ENCODE measurements around the gene SMOC1. TPM values are rescaled to one million over a fixed set of nuclear protein-coding genes. Genes with fewer than 3 reads are reported as not detected.

The SMOC1 gene
- total RNA-seq, 3 donors from 2014 or later, result 2.9 to 32.6 (median 5.7) TPM

- Histone ChIP-seq H3K4me3 (no peak overlapping the region), H3K36me3 (no peaks in the 10 kb centered on the region), H3K27me3 (no peaks in the 10 kb centered on the region), H3K27ac (no peak overlapping the region), H3K4me1 (no peaks in the 10 kb centered on the region), H3K9me3 (no peaks in the 10 kb centered on the region)
- TF ChIP-seq, protein P1, sequence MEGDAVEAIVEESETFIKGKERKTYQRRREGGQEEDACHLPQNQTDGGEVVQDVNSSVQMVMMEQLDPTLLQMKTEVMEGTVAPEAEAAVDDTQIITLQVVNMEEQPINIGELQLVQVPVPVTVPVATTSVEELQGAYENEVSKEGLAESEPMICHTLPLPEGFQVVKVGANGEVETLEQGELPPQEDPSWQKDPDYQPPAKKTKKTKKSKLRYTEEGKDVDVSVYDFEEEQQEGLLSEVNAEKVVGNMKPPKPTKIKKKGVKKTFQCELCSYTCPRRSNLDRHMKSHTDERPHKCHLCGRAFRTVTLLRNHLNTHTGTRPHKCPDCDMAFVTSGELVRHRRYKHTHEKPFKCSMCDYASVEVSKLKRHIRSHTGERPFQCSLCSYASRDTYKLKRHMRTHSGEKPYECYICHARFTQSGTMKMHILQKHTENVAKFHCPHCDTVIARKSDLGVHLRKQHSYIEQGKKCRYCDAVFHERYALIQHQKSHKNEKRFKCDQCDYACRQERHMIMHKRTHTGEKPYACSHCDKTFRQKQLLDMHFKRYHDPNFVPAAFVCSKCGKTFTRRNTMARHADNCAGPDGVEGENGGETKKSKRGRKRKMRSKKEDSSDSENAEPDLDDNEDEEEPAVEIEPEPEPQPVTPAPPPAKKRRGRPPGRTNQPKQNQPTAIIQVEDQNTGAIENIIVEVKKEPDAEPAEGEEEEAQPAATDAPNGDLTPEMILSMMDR (IDR thresholded peaks at IDR 0.05), result no peak
- TF ChIP-seq POLR2AphosphoS5 (IDR thresholded peaks at IDR 0.05) (no peak), POLR2A (IDR thresholded peaks at IDR 0.05) (no peak)
- intact Hi-C loops (cut with DNase I; ENCODE audit: low total_unique reads), result no loop called here
- DNase-seq (ENCODE audit: low spot score in 2 of 2), result no peak
These were observed 126.1 kb downstream of the SMOC1 start for GRCh38 chr14:70005281-70005805.

- intact Hi-C loops (cut with DNase I; ENCODE audit: low total_unique reads), result no loop called here
- Histone ChIP-seq H3K36me3 (no peaks in the 10 kb centered on the region), H3K27me3 (no peaks in the 10 kb centered on the region), H3K27ac (no peak overlapping the region), H3K9me3 (no peaks in the 10 kb centered on the region), H3K4me1 (no peaks in the 10 kb centered on the region), H3K4me3 (no peak overlapping the region)
- no peak for DNase-seq (ENCODE audit: low spot score in 2 of 2)
- TF ChIP-seq POLR2A (IDR thresholded peaks at IDR 0.05), result no peak
- TF ChIP-seq POLR2AphosphoS5 (IDR thresholded peaks at IDR 0.05), result no peak
- TF ChIP-seq, protein P1 (IDR thresholded peaks at IDR 0.05), result no peak
These were observed 127.5 kb downstream of the SMOC1 start for GRCh38 chr14:70006699-70007098.

DNA sequence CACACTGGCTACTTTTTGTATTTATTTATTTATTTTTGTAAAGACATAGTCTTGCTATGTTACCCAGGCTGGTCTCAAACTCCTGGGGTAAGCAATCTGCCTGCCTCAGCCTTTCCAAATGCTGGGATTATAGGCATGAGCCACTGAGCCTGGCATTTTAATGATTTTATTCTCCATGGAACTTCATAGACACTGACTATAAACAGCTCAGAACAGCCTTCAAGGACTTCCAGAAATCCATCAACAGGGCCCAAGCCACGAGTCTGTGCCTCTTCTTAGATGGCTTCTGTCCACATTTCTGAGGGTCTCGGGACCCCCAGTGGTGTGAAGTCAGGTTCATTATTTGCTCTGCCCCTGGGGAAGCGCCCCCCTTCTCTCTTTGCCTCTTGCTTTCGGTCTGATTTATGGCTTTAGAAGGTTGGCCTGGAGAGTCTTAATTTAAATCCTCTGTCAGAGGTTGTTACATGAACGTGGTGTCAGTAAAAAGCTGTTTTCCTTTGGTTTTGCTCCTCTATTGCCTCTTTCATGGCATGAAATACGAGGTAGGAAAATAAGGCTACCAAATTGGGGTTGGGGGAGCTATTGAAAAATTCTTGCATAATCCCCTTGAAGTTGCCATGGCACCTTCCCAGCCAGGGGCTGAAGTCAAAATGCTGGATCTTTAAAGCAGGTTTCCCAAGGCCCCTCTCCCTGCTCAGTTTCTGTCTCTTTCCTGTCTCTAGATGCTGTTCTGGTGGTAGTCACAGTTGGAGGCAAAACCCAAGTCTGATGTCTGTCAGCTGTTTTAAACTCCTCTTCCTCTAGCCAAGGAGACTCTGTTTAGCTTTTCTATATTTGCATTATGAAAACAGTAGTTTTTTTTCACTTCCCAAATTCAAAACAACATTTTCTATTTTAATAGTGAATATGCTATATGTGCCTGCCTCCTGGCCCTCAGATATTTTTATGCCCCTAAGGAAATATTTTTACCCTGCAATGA is 129.4 kb downstream of the SMOC1 start:
- H3K27me3 ChIP-seq, result no peaks in the 10 kb centered on the region
- H3K9me3 ChIP-seq, result no peaks in the 10 kb centered on the region
- no peaks in the 10 kb centered on the region for H3K4me1 ChIP-seq
- TF ChIP-seq POLR2AphosphoS5 (IDR thresholded peaks at IDR 0.05), result no peak
- no peak for TF ChIP-seq POLR2A (IDR thresholded peaks at IDR 0.05)
- TF ChIP-seq, protein P1 (IDR thresholded peaks at IDR 0.05), result no peak
- intact Hi-C loops (cut with DNase I; ENCODE audit: low total_unique reads), result no loop called here
- H3K36me3 ChIP-seq, result no peaks in the 10 kb centered on the region
- no peak overlapping the region for H3K4me3 ChIP-seq
- no peak for DNase-seq (ENCODE audit: low spot score in 2 of 2)
- no peak overlapping the region for H3K27ac ChIP-seq

DNA sequence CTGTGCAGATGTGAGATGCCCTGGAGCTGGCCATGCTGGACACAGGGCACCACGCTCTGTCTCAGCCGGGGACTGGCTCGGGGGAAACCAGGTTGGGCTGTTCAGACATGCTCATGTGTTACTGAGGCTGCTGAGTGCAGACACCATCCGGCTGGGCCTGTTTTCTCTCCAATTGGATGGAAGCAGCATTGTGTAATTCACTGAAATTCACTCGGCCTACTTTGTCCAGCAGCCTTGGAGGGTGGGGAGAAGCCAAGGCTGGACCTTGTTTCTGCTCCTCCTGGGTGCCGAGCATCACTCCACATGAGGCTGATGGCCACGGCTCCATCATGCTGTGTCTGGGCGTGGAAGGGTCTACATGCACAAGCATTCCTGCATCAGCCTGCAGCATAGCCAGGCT is 130.7 kb downstream of the SMOC1 start:
- Histone ChIP-seq H3K4me3 (no peak overlapping the region), H3K36me3 (no peaks in the 10 kb centered on the region), H3K27me3 (no peaks in the 10 kb centered on the region), H3K4me1 (no peaks in the 10 kb centered on the region), H3K27ac (no peak overlapping the region), H3K9me3 (no peaks in the 10 kb centered on the region)
- TF ChIP-seq POLR2A (IDR thresholded peaks at IDR 0.05) (no peak), POLR2AphosphoS5 (IDR thresholded peaks at IDR 0.05) (no peak)
- TF ChIP-seq, protein P1 (IDR thresholded peaks at IDR 0.05), result no peak
- peak in 1 of 2 donors; percentile 61 for DNase-seq (ENCODE audit: low spot score in 2 of 2)
- intact Hi-C loops (cut with DNase I; ENCODE audit: low total_unique reads), result no loop called here

GRCh38 chr14:70011098-70011497 is 131.9 kb downstream of the SMOC1 start:
- intact Hi-C loops (cut with DNase I; ENCODE audit: low total_unique reads), result no loop called here
- H3K9me3 ChIP-seq, result no peaks in the 10 kb centered on the region
- DNase-seq (ENCODE audit: low spot score in 2 of 2), result no peak
- H3K27ac ChIP-seq, result no peak overlapping the region
- H3K4me3 ChIP-seq, result no peak overlapping the region
- H3K36me3 ChIP-seq, result no peaks in the 10 kb centered on the region
- H3K27me3 ChIP-seq, result no peaks in the 10 kb centered on the region
- TF ChIP-seq, protein P1 (IDR thresholded peaks at IDR 0.05), result no peak
- TF ChIP-seq POLR2AphosphoS5 (IDR thresholded peaks at IDR 0.05) (no peak), POLR2A (IDR thresholded peaks at IDR 0.05) (no peak)
- no peaks in the 10 kb centered on the region for H3K4me1 ChIP-seq
